ENCODE results near the gene GATA2.

Gene GATA2

GRCh38 chr3:128432971-128433836 is 59.8 kb downstream of the GATA2 start:
- no peak for DNase-seq (ENCODE audit: low spot score)

- no peak for DNase-seq (ENCODE audit: low spot score)
Observed at GRCh38 chr3:128432301-128432970, 60.6 kb downstream of the GATA2 start.

- DNase-seq (ENCODE audit: low spot score) = no peak
Observed at GRCh38 chr3:128431803-128432300, 61.1 kb downstream of the GATA2 start.

GRCh38 chr3:128430731-128431130 is 62.3 kb downstream of the GATA2 start:
- no peak for DNase-seq (ENCODE audit: low spot score)

GRCh38 chr3:128430301-128430700 is 62.7 kb downstream of the GATA2 start:
- DNase-seq (ENCODE audit: low spot score) = no peak

GRCh38 chr3:128429751-128430150 is 63.2 kb downstream of the GATA2 start:
- no peak for DNase-seq (ENCODE audit: low spot score)

All from Ammon's horn (tissue), 1 donor.